ENCODE results near the gene MAB21L4. TPM values are rescaled to one million over a fixed set of nuclear protein-coding genes. Genes with fewer than 3 reads are reported as not detected.

MAB21L4 gene
- total and polyA plus RNA-seq, 2 experiments from 2014 or later = not detected

- H3K79me2 ChIP-seq (replicated peaks; ENCODE audit: insufficient read depth) = no peaks in the 10 kb centered on the region
- H3K36me3 ChIP-seq (ENCODE audit: insufficient read depth) = no peaks in the 10 kb centered on the region
- peaks cover 8% of the 10 kb centered on the region for H3K27me3 Mint-ChIP-seq (ENCODE audit: insufficient read depth, low read depth, poor library complexity)
- H3K4me2 ChIP-seq = no peak overlapping the region
- H4K20me1 ChIP-seq (replicated peaks; ENCODE audit: insufficient read depth) = no peaks in the 10 kb centered on the region
- ATAC-seq (no peak), DNase-seq (ENCODE audit: low spot score) (no peak)
- H3F3A ChIP-seq (replicated peaks; ENCODE audit: low read depth) = no peaks in the 10 kb centered on the region
- H3K4me1 Mint-ChIP-seq = peaks cover 2% of the 10 kb centered on the region; the same call in 1 of the 3 replicates
- H3K4me3 Mint-ChIP-seq = no peak overlapping the region
- H3K36me3 Mint-ChIP-seq (ENCODE audit: low read depth) = no peaks in the 10 kb centered on the region; the same call in 2 of the 3 replicates
- no peaks in the 10 kb centered on the region for H3K4me1 ChIP-seq (ENCODE audit: insufficient read depth)
- no peak for TF ChIP-seq ETS1 (IDR thresholded peaks at IDR 0.05)
- no peak for TF ChIP-seq EZH2 (IDR thresholded peaks at IDR 0.05; ENCODE audit: low read depth, unreplicated experiment)
- no peak for TF ChIP-seq ZNF114 (CRISPR knock-in tag; IDR thresholded peaks at IDR 0.05)
- TF ChIP-seq NANOG (IDR thresholded peaks at IDR 0.05; ENCODE audit: borderline replicate concordance) = no peak
- no peak for TF ChIP-seq REST (IDR thresholded peaks at IDR 0.05; ENCODE audit: unreplicated experiment)
- no peak for TF ChIP-seq ZNF462 (CRISPR knock-in tag; IDR thresholded peaks at IDR 0.05)
- no peak for TF ChIP-seq EZH2phosphoT487 (IDR thresholded peaks at IDR 0.05; ENCODE audit: unreplicated experiment)
- no peak overlapping the region for H3K4me3 ChIP-seq
- H3K27ac ChIP-seq (ENCODE audit: low read depth) = no peak overlapping the region
- no peaks in the 10 kb centered on the region for H3K27me3 ChIP-seq (ENCODE audit: insufficient read depth)
- H3K27ac Mint-ChIP-seq = no peak overlapping the region
- H2AFZ ChIP-seq = no peak overlapping the region
- H3K9me2 ChIP-seq (ENCODE audit: insufficient read depth) = no peaks in the 10 kb centered on the region
- H3K9me3 Mint-ChIP-seq = peaks cover 7% of the 10 kb centered on the region
These were observed 43.2 kb downstream of the MAB21L4 start for GRCh38 chr2:240852671-240853314.

Measured in GM23338 (cell line).